PC-3 (cell line): ENCODE data around the gene KAT7. TPM values are rescaled to one million over a fixed set of nuclear protein-coding genes. Genes with fewer than 3 reads are reported as not detected.

ENCODE experiments used
- ATAC-seq: fragments of 200-7000 bp; cut with Tn5 transposase; 2 replicates; pipeline ENCODE4 v1.9.1; 2020; ENCODE audit warnings: mild to moderate bottlenecking, moderate library complexity
- BruUV-seq: library from RNA; stranded (reverse); fragments of 400-500 nt; replicated peaks from 2 replicates; lab custom pipeline; 2021; lab: Mats Ljungman, UMichigan
- CTCF ChIA-PET: fragments of 300-600 bp; sonication (Branson Sonifier 250); formaldehyde crosslinking; loops from one replicate; lab custom pipeline; 2022; ENCODE audit warnings: antibody characterized with exemption; lab: Charles Lee
- POLR2A ChIA-PET: fragments of 300-600 bp; sonication (Branson Sonifier 250); formaldehyde crosslinking; loops from one replicate; lab custom pipeline; 2022; ENCODE audit warnings: antibody characterized with exemption; ENCODE audit not compliant: unreplicated experiment; lab: Charles Lee
- DNase-seq: peaks from one replicate; pipeline ENCODE4 v3.0.0-alpha.2; 2015
- H2AFZ ChIP-seq: fragments of 300-600 bp; sonication (generic); 2 replicates; pipeline ENCODE4 v1.6.0; 2016; ENCODE audit warnings: antibody characterized with exemption, low read length
- H3F3A ChIP-seq: fragments of 300-600 bp; sonication (generic); one replicate; pipeline ENCODE4 v1.6.0; 2017; ENCODE audit warnings: antibody characterized with exemption, low read length, control low read depth, mild to moderate bottlenecking; ENCODE audit not compliant: unreplicated experiment
- H3K27ac ChIP-seq: fragments of 300-600 bp; sonication (generic); 2 replicates; pipeline ENCODE4 v1.5.1; 2016; ENCODE audit warnings: mild to moderate bottlenecking, low read length
- H3K27me3 ChIP-seq: fragments of 300-600 bp; sonication (generic); 2 replicates; pipeline ENCODE4 v1.6.1; 2016; ENCODE audit warnings: low read length, mixed read lengths
- H3K36me3 ChIP-seq: fragments of 300-600 bp; sonication (generic); 2 replicates; pipeline ENCODE4 v1.6.1; 2016; ENCODE audit warnings: low read depth, mixed run types, low read length, mixed read lengths
- H3K4me1 ChIP-seq: fragments of 300-600 bp; sonication (generic); 2 replicates; pipeline ENCODE4 v1.5.1; 2016; ENCODE audit warnings: low read length; ENCODE audit not compliant: insufficient read depth
- H3K4me2 ChIP-seq: fragments of 300-600 bp; sonication (generic); 2 replicates; pipeline ENCODE4 v1.6.0; 2016; ENCODE audit warnings: low read length
- H3K4me3 ChIP-seq: fragments of 300-600 bp; sonication (generic); 2 replicates; pipeline ENCODE4 v1.5.1; 2016; ENCODE audit warnings: mild to moderate bottlenecking, low read length, mixed read lengths
- H3K79me2 ChIP-seq: fragments of 300-600 bp; sonication (generic); 2 replicates; pipeline ENCODE4 v1.6.1; 2017; ENCODE audit warnings: low read length, mixed read lengths
- H3K9ac ChIP-seq: fragments of 300-600 bp; sonication (generic); 2 replicates; pipeline ENCODE4 v1.6.0; 2016; ENCODE audit warnings: mild to moderate bottlenecking, low read length
- H3K9me2 ChIP-seq: fragments of 300-600 bp; sonication (generic); replicated peaks from 2 replicates; pipeline ENCODE4 v1.6.1; 2016; ENCODE audit warnings: mixed run types, low read length, mixed read lengths
- H3K9me3 ChIP-seq: fragments of 300-600 bp; sonication (generic); 2 replicates; pipeline ENCODE4 v1.6.1; 2016; ENCODE audit warnings: low read length, mixed read lengths
- H4K20me1 ChIP-seq: fragments of 300-600 bp; sonication (generic); 2 replicates; pipeline ENCODE4 v1.6.1; 2016; ENCODE audit warnings: low read length, mixed read lengths
- EZH2 ChIP-seq: fragments of 300-600 bp; sonication (generic); IDR thresholded peaks from one replicate; pipeline ENCODE4 v1.6.1; 2017; ENCODE audit warnings: antibody characterized with exemption, mild to moderate bottlenecking, low read length; ENCODE audit not compliant: unreplicated experiment
- EZH2phosphoT487 ChIP-seq: fragments of 300-600 bp; sonication (generic); IDR thresholded peaks from 2 replicates; pipeline ENCODE4 v1.6.1; 2018; ENCODE audit warnings: mild to moderate bottlenecking, antibody characterized with exemption, low read length, borderline replicate concordance
- intact Hi-C: fragments of 100-400 bp; cut with micrococcal nuclease; formaldehyde crosslinking; loops from 2 replicates; pipeline ENCODE4 v1.9.0; 2023
- total RNA-seq: library from RNA; depleted of rRNA; stranded (reverse); fragments of >200 nt; gene quantifications from 2 replicates; pipeline ENCODE4 v1.2.3, GENCODE V29; 2014
- TF ChIP-seq, protein P1 (sequence below): fragments of 300-600 bp; sonication (generic); conservative IDR thresholded peaks from 2 replicates; pipeline ENCODE4 v1.5.1; 2017; ENCODE audit warnings: antibody characterized with exemption, low read depth, mild to moderate bottlenecking, low read length

Gene KAT7
- total RNA-seq, 1 experiment from 2014 or later = 39.1 TPM

GRCh38 chr17:49859991-49860953, 71.8 kb downstream of the KAT7 start:
- Histone ChIP-seq H3K4me1 (peaks cover 4% of the 10 kb centered on the region; the same call in 1 of the 2 replicates), H3K36me3 (no peaks in the 10 kb centered on the region), H4K20me1 (no peaks in the 10 kb centered on the region), H3F3A (no peaks in the 10 kb centered on the region), H3K4me3 (no peak overlapping the region), H3K9ac (no peak overlapping the region), H3K4me2 (no peak overlapping the region), H2AFZ (no peak overlapping the region), H3K27ac (no peak overlapping the region), H3K79me2 (no peaks in the 10 kb centered on the region), H3K9me3 (no peaks in the 10 kb centered on the region), H3K27me3 (no peaks in the 10 kb centered on the region), H3K9me2 (no peaks in the 10 kb centered on the region)
- BruUV-seq = no TSS peak
- TF ChIP-seq EZH2 = no peak
- TF ChIP-seq, protein P1, sequence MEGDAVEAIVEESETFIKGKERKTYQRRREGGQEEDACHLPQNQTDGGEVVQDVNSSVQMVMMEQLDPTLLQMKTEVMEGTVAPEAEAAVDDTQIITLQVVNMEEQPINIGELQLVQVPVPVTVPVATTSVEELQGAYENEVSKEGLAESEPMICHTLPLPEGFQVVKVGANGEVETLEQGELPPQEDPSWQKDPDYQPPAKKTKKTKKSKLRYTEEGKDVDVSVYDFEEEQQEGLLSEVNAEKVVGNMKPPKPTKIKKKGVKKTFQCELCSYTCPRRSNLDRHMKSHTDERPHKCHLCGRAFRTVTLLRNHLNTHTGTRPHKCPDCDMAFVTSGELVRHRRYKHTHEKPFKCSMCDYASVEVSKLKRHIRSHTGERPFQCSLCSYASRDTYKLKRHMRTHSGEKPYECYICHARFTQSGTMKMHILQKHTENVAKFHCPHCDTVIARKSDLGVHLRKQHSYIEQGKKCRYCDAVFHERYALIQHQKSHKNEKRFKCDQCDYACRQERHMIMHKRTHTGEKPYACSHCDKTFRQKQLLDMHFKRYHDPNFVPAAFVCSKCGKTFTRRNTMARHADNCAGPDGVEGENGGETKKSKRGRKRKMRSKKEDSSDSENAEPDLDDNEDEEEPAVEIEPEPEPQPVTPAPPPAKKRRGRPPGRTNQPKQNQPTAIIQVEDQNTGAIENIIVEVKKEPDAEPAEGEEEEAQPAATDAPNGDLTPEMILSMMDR = peak; percentile 52
- no peak for TF ChIP-seq EZH2phosphoT487
- CTCF ChIA-PET = interaction anchor here (2.6 kb wide), 1 partner anchor 137 kb away, joined by 45 read pairs; no protein-coding TSS in a partner anchor
- intact Hi-C loops = loop anchor here (5.0 kb wide), 1 partner anchor 293 kb away; no protein-coding TSS in a partner anchor
- peak; percentile 28 for DNase-seq
- ATAC-seq = peak; percentile 46; the same call in 1 of the 2 replicates
- POLR2A ChIA-PET = interaction anchor here (0.6 kb wide), 1 partner anchor 195 kb away, joined by 4 read pairs; no protein-coding TSS in a partner anchor

GRCh38 chr17:49861150-49861884, 72.8 kb downstream of the KAT7 start:
- no TSS peak for BruUV-seq
- no peak overlapping the region for H3K27ac ChIP-seq
- TF ChIP-seq, protein P1 = peak; percentile 100
- no peak for TF ChIP-seq EZH2phosphoT487
- H2AFZ ChIP-seq = no peak overlapping the region
- CTCF ChIA-PET = interaction anchor here (0.5 to 2.6 kb wide), 4 partner anchors 91 to 450 kb away, joined by 3 to 45 read pairs (median 3); no protein-coding TSS in a partner anchor
- H3K9me3 ChIP-seq = no peaks in the 10 kb centered on the region
- peak; percentile 70 for DNase-seq
- peak; percentile 60 for ATAC-seq
- peaks cover 4% of the 10 kb centered on the region; the same call in 1 of the 2 replicates for H3K4me1 ChIP-seq
- intact Hi-C loops = loop anchor here (1.0 kb wide), 1 partner anchor 137 kb away; no protein-coding TSS in a partner anchor
- H3K36me3 ChIP-seq = no peaks in the 10 kb centered on the region
- POLR2A ChIA-PET = no interaction called here
- H3K79me2 ChIP-seq = no peaks in the 10 kb centered on the region
- no peak overlapping the region for H3K9ac ChIP-seq
- H3K27me3 ChIP-seq = no peaks in the 10 kb centered on the region
- peak overlapping the region; percentile 69 for H3K4me2 ChIP-seq
- no peaks in the 10 kb centered on the region for H3F3A ChIP-seq
- H4K20me1 ChIP-seq = no peaks in the 10 kb centered on the region
- H3K9me2 ChIP-seq = no peaks in the 10 kb centered on the region
- H3K4me3 ChIP-seq = peak overlapping the region; percentile 18; the same call in 1 of the 2 replicates
